Measurements from ENCODE around the gene PCDHGA3. TPM values are rescaled to one million over a fixed set of nuclear protein-coding genes. Genes with fewer than 3 reads are reported as not detected.

Gene PCDHGA3
- total RNA-seq, 1 experiment from 2014 or later = 1.3 TPM

Other genes with a start within 250 kb of the PCDHGA3 start
- gene PCDHB2, start 249.2 kb upstream of the PCDHGA3 start, total RNA-seq (2021) = 22.9 to 26.2 TPM (median 23.1 TPM) in 3 replicates
- 4.7 to 6.4 TPM (median 5.1 TPM) in 3 replicates for gene PCDHB3, start 243.4 kb upstream of the PCDHGA3 start, total RNA-seq (2021)
- gene PCDHB4, start 222.0 kb upstream of the PCDHGA3 start, total RNA-seq (2021) = 2.3 to 2.6 TPM (median 2.3 TPM) in 3 replicates
- 6.8 to 12.5 TPM (median 8.5 TPM) in 3 replicates for gene PCDHB5, start 208.6 kb upstream of the PCDHGA3 start, total RNA-seq (2021)
- gene PCDHB6, start 193.8 kb upstream of the PCDHGA3 start, total RNA-seq (2021) = 0.23 to 0.37 TPM (median 0.24 TPM) in 3 replicates
- 0.17 to 0.27 TPM (median 0.23 TPM) in 3 replicates for gene PCDHB7, start 171.2 kb upstream of the PCDHGA3 start, total RNA-seq (2021)
- gene PCDHB8, start 166.0 kb upstream of the PCDHGA3 start, total RNA-seq (2021) = 4.1 to 5.4 TPM (median 4.6 TPM) in 3 replicates
- gene PCDHB16, start 161.4 kb upstream of the PCDHGA3 start, total RNA-seq (2021) = 3.5 to 4.1 TPM (median 3.7 TPM) in 3 replicates
- 1.6 to 2.3 TPM (median 1.7 TPM) in 3 replicates for gene PCDHB9, start 156.7 kb upstream of the PCDHGA3 start, total RNA-seq (2021)
- 1.4 to 1.9 TPM (median 1.7 TPM) in 3 replicates for gene PCDHB10, start 151.5 kb upstream of the PCDHGA3 start, total RNA-seq (2021)
- 0.61 to 1.2 TPM (median 0.92 TPM) in 3 replicates for gene PCDHB11, start 144.2 kb upstream of the PCDHGA3 start, total RNA-seq (2021)
- gene PCDHB12, start 135.1 kb upstream of the PCDHGA3 start, total RNA-seq (2021) = 2.7 to 3.1 TPM (median 3.1 TPM) in 3 replicates
- 2.2 to 2.9 TPM (median 2.6 TPM) in 3 replicates for gene PCDHB13, start 129.9 kb upstream of the PCDHGA3 start, total RNA-seq (2021)
- 2.6 to 3.5 TPM (median 2.8 TPM) in 3 replicates for gene PCDHB14, start 120.5 kb upstream of the PCDHGA3 start, total RNA-seq (2021)
- 7.7 to 8.7 TPM (median 8.4 TPM) in 3 replicates for gene PCDHB15, start 98.4 kb upstream of the PCDHGA3 start, total RNA-seq (2021)
- 0.24 TPM in 1 of 3 replicates, not detected in the others for gene SLC25A2, start 39.8 kb upstream of the PCDHGA3 start, total RNA-seq (2021)
- 87.8 to 96.2 TPM (median 90.1 TPM) in 3 replicates for gene TAF7, start 23.0 kb upstream of the PCDHGA3 start, total RNA-seq (2021)
- gene PCDHGA1, start 13.3 kb upstream of the PCDHGA3 start, total RNA-seq (2021) = 1.1 to 1.5 TPM (median 1.2 TPM) in 3 replicates
- 0.66 to 0.96 TPM (median 0.94 TPM) in 3 replicates for gene PCDHGA2, start 5.1 kb upstream of the PCDHGA3 start, total RNA-seq (2021)
- gene PCDHGB1, start 6.3 kb downstream of the PCDHGA3 start, total RNA-seq (2021) = 4.9 to 5.6 TPM (median 5.5 TPM) in 3 replicates
- 3.4 to 3.9 TPM (median 3.5 TPM) in 3 replicates for gene PCDHGA4, start 11.2 kb downstream of the PCDHGA3 start, total RNA-seq (2021)
- gene PCDHGB2, start 16.2 kb downstream of the PCDHGA3 start, total RNA-seq (2021) = 4.1 to 5.5 TPM (median 5.2 TPM) in 3 replicates
- gene PCDHGA5, start 20.3 kb downstream of the PCDHGA3 start, total RNA-seq (2021) = 2.0 to 2.5 TPM (median 2.4 TPM) in 3 replicates
- 3.3 to 4.2 TPM (median 3.5 TPM) in 3 replicates for gene PCDHGB3, start 26.4 kb downstream of the PCDHGA3 start, total RNA-seq (2021)
- gene PCDHGA6, start 30.1 kb downstream of the PCDHGA3 start, total RNA-seq (2021) = 2.6 to 3.3 TPM (median 3.0 TPM) in 3 replicates
- 1.6 to 2.8 TPM (median 2.1 TPM) in 3 replicates for gene PCDHGA7, start 38.9 kb downstream of the PCDHGA3 start, total RNA-seq (2021)
- 7.8 to 9.1 TPM (median 8.8 TPM) in 3 replicates for gene PCDHGB4, start 43.9 kb downstream of the PCDHGA3 start, total RNA-seq (2021)
- 1.4 to 2.4 TPM (median 2.1 TPM) in 3 replicates for gene PCDHGA8, start 48.8 kb downstream of the PCDHGA3 start, total RNA-seq (2021)
- 7.6 to 9.7 TPM (median 7.7 TPM) in 3 replicates for gene PCDHGB5, start 54.1 kb downstream of the PCDHGA3 start, total RNA-seq (2021)
- gene PCDHGA9, start 58.9 kb downstream of the PCDHGA3 start, total RNA-seq (2021) = 1.9 to 2.9 TPM (median 2.3 TPM) in 3 replicates
- gene PCDHGB6, start 64.2 kb downstream of the PCDHGA3 start, total RNA-seq (2021) = 6.0 to 6.7 TPM (median 6.1 TPM) in 3 replicates
- 10.7 to 11.9 TPM (median 11.0 TPM) in 3 replicates for gene PCDHGA10, start 69.2 kb downstream of the PCDHGA3 start, total RNA-seq (2021)
- gene PCDHGB7, start 73.8 kb downstream of the PCDHGA3 start, total RNA-seq (2021) = 10.5 to 11.2 TPM (median 10.7 TPM) in 3 replicates
- 7.0 to 8.4 TPM (median 7.1 TPM) in 3 replicates for gene PCDHGA11, start 77.2 kb downstream of the PCDHGA3 start, total RNA-seq (2021)
- gene PCDHGA12, start 86.7 kb downstream of the PCDHGA3 start, total RNA-seq (2021) = 1.6 to 2.1 TPM (median 1.9 TPM) in 3 replicates
- gene PCDHGC3, start 132.1 kb downstream of the PCDHGA3 start, total RNA-seq (2021) = 28.1 to 29.4 TPM (median 29.1 TPM) in 3 replicates
- gene PCDHGC4, start 141.2 kb downstream of the PCDHGA3 start, total RNA-seq (2021) = 4.5 to 6.1 TPM (median 5.1 TPM) in 3 replicates
- gene PCDHGC5, start 145.3 kb downstream of the PCDHGA3 start, total RNA-seq (2021) = 1.1 to 1.5 TPM (median 1.1 TPM) in 3 replicates